ENCODE data around the gene TRPM3.

DNA sequence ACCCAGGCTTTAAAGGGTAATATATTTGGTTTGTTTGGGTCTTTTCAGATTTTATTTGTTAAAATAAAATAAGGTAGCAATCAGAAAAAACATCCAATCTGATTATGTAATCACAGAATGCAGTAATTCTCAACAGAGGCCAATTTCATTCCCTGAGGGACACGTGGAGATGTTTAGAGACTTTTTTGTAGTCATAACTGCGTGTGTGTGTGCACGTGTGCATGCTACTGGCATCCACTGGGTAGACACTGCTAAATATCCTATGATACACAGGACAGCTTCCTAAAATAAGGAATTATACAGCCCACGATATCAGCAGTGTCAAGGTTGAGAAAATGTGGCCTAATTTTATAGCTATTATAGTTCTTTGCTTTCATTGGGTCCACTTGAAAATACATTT lies 526.2 kb downstream of the TRPM3 start:
- TF ChIP-seq, protein P1, sequence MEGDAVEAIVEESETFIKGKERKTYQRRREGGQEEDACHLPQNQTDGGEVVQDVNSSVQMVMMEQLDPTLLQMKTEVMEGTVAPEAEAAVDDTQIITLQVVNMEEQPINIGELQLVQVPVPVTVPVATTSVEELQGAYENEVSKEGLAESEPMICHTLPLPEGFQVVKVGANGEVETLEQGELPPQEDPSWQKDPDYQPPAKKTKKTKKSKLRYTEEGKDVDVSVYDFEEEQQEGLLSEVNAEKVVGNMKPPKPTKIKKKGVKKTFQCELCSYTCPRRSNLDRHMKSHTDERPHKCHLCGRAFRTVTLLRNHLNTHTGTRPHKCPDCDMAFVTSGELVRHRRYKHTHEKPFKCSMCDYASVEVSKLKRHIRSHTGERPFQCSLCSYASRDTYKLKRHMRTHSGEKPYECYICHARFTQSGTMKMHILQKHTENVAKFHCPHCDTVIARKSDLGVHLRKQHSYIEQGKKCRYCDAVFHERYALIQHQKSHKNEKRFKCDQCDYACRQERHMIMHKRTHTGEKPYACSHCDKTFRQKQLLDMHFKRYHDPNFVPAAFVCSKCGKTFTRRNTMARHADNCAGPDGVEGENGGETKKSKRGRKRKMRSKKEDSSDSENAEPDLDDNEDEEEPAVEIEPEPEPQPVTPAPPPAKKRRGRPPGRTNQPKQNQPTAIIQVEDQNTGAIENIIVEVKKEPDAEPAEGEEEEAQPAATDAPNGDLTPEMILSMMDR (IDR thresholded peaks at IDR 0.05), result no peak
- TF ChIP-seq POLR2AphosphoS5 (IDR thresholded peaks at IDR 0.05), result no peak
- TF ChIP-seq POLR2A (IDR thresholded peaks at IDR 0.05), result no peak
